Effector memory CD8-positive, alpha-beta T cell (primary cell): ENCODE measurements around the gene RFX8.

Experiments
- ATAC-seq: fragments of 150-1000 bp; cut with Tn5 transposase; replicated peaks from 2 replicates; pipeline ENCODE4 v1.10.0; 2021; ENCODE audit warnings: mild to moderate bottlenecking, moderate library complexity
- DNase-seq, 3 experiments: peaks; one replicate each; pipeline ENCODE4 v3.0.0; 2021
- H3K27ac Mint-ChIP-seq, 2 donors: one replicate each; pipeline ENCODE4 v1.8.0; 2022; ENCODE audit warnings: mild to moderate bottlenecking in 2 of 2, mixed read lengths in 2 of 2, moderate library complexity in 2 of 2
- H3K27me3 Mint-ChIP-seq, 2 donors: one replicate each; pipeline ENCODE4 v1.8.0; 2022; ENCODE audit warnings: mixed read lengths in 2 of 2
- H3K36me3 Mint-ChIP-seq: one replicate; pipeline ENCODE4 v1.8.0; 2022; ENCODE audit warnings: mild to moderate bottlenecking, moderate library complexity, mixed read lengths; ENCODE audit not compliant: insufficient read depth
- H3K4me1 Mint-ChIP-seq, 2 donors: one replicate each; pipeline ENCODE4 v1.8.0; 2022; ENCODE audit warnings: low read depth in 2 of 2, mixed read lengths in 2 of 2
- H3K4me3 Mint-ChIP-seq, 2 donors: one replicate each; pipeline ENCODE4 v1.8.0; 2022; ENCODE audit warnings: mild to moderate bottlenecking in 2 of 2, mixed read lengths in 2 of 2, moderate library complexity in 2 of 2
- H3K9me3 Mint-ChIP-seq, 2 donors: one replicate each; pipeline ENCODE4 v1.8.0; 2022; ENCODE audit warnings: mixed read lengths in 2 of 2
- total RNA-seq, 9 experiments: gene quantifications; one replicate each; lab custom pipeline; 2026; lab: John Stamatoyannopoulos, UW

The RFX8 gene
- total RNA-seq = 0 to 0.49 (median 0.06) reads per million in 9 experiments

GRCh38 chr2:101474731-101475384, at the start of gene RFX8:
Gene RFX8 (minus strand): TSS chr2:101475112. CDS start chr2:101466848, 8,264 bp downstream.
- H3K27me3 Mint-ChIP-seq = peaks cover 20 to 22% of the 10 kb centered on the region in 2 donors
- H3K9me3 Mint-ChIP-seq = no peaks in the 10 kb centered on the region
- peak within 1 kb of the TSS in 1 of 2 donors; percentile 38 for H3K27ac Mint-ChIP-seq
- peaks cover 3% of the 10 kb centered on the region for H3K36me3 Mint-ChIP-seq
- DNase-seq (peak; percentile 9 to 24 (median 15)), ATAC-seq (peak; percentile 90)
- peak within 1 kb of the TSS; percentile 70 to 75 for H3K4me3 Mint-ChIP-seq
- H3K4me1 Mint-ChIP-seq = peaks cover 6 to 9% of the 10 kb centered on the region in 2 donors

- Mint-ChIP-seq H3K4me3 (no peak overlapping the region), H3K27ac (no peak overlapping the region), H3K4me1 (peaks cover 0 to 7% of the 10 kb centered on the region in 2 donors), H3K27me3 (peaks cover 31 to 32% of the 10 kb centered on the region in 2 donors), H3K36me3 (no peaks in the 10 kb centered on the region), H3K9me3 (peaks cover 3 to 7% of the 10 kb centered on the region in 2 donors)
- DNase-seq (no peak), ATAC-seq (no peak)
Measured at GRCh38 chr2:101521487-101521886, 46.6 kb upstream of the RFX8 start.

- H3K36me3 Mint-ChIP-seq = no peaks in the 10 kb centered on the region
- H3K4me1 Mint-ChIP-seq = peaks cover 0 to 7% of the 10 kb centered on the region in 2 donors
- H3K9me3 Mint-ChIP-seq = peaks cover 3 to 7% of the 10 kb centered on the region in 2 donors
- peak overlapping the region in 1 of 2 donors; percentile 59 for H3K27ac Mint-ChIP-seq
- H3K4me3 Mint-ChIP-seq = no peak overlapping the region
- H3K27me3 Mint-ChIP-seq = peaks cover 21 to 23% of the 10 kb centered on the region in 2 donors
- DNase-seq (no peak), ATAC-seq (no peak)
Measured at GRCh38 chr2:101520246-101520645, 45.3 kb upstream of the RFX8 start.

- peaks cover 22 to 27% of the 10 kb centered on the region in 2 donors for H3K27me3 Mint-ChIP-seq
- DNase-seq = no peak
Measured at GRCh38 chr2:101518578-101519492, 43.9 kb upstream of the RFX8 start.

GRCh38 chr2:101517758-101518271, 42.9 kb upstream of the RFX8 start:
- DNase-seq = no peak
- Mint-ChIP-seq H3K36me3 (no peaks in the 10 kb centered on the region), H3K9me3 (peaks cover 3 to 7% of the 10 kb centered on the region in 2 donors), H3K27me3 (peaks cover 27% of the 10 kb centered on the region in 2 donors), H3K4me1 (peaks cover 0 to 7% of the 10 kb centered on the region in 2 donors), H3K27ac (no peak overlapping the region), H3K4me3 (no peak overlapping the region)
- no peak for ATAC-seq

More at GRCh38 chr2:101518578-101519492, 43.9 kb upstream of the RFX8 start:
- H3K9me3 Mint-ChIP-seq = peaks cover 3 to 7% of the 10 kb centered on the region in 2 donors
- H3K4me3 Mint-ChIP-seq = no peak overlapping the region
- no peak for ATAC-seq
- H3K27ac Mint-ChIP-seq = no peak overlapping the region
- H3K36me3 Mint-ChIP-seq = no peaks in the 10 kb centered on the region
- peaks cover 0 to 7% of the 10 kb centered on the region in 2 donors for H3K4me1 Mint-ChIP-seq

- Mint-ChIP-seq H3K27ac (no peak overlapping the region), H3K9me3 (peaks cover 3 to 7% of the 10 kb centered on the region in 2 donors), H3K36me3 (no peaks in the 10 kb centered on the region), H3K4me3 (peak overlapping the region in 1 of 2 donors; percentile 2), H3K27me3 (peaks cover 27% of the 10 kb centered on the region in 2 donors), H3K4me1 (peaks cover 0 to 7% of the 10 kb centered on the region in 2 donors)
- DNase-seq (no peak), ATAC-seq (peak; percentile 27)
Measured at GRCh38 chr2:101516823-101517690, 42.1 kb upstream of the RFX8 start.

GRCh38 chr2:101516349-101516748, 41.4 kb upstream of the RFX8 start:
- DNase-seq = no peak
- no peaks in the 10 kb centered on the region for H3K36me3 Mint-ChIP-seq
- H3K4me1 Mint-ChIP-seq = peaks cover 0 to 7% of the 10 kb centered on the region in 2 donors
- H3K27me3 Mint-ChIP-seq = peaks cover 27% of the 10 kb centered on the region in 2 donors
- H3K9me3 Mint-ChIP-seq = peaks cover 3 to 7% of the 10 kb centered on the region in 2 donors
- H3K4me3 Mint-ChIP-seq = no peak overlapping the region
- no peak overlapping the region for H3K27ac Mint-ChIP-seq
- ATAC-seq = no peak

- peaks cover 0 to 6% of the 10 kb centered on the region in 2 donors for H3K4me1 Mint-ChIP-seq
- no peak for ATAC-seq
- H3K27ac Mint-ChIP-seq = no peak overlapping the region
- H3K4me3 Mint-ChIP-seq = no peak overlapping the region
- peaks cover 21 to 27% of the 10 kb centered on the region in 2 donors for H3K27me3 Mint-ChIP-seq
- no peak for DNase-seq
- H3K36me3 Mint-ChIP-seq = no peaks in the 10 kb centered on the region
- peaks cover 3 to 7% of the 10 kb centered on the region in 2 donors for H3K9me3 Mint-ChIP-seq
Measured at GRCh38 chr2:101515477-101515876, 40.6 kb upstream of the RFX8 start.

GRCh38 chr2:101512993-101513392, 38.1 kb upstream of the RFX8 start:
- H3K4me1 Mint-ChIP-seq = peaks cover 0 to 6% of the 10 kb centered on the region in 2 donors
- no peak for DNase-seq
- peaks cover 19 to 32% of the 10 kb centered on the region in 2 donors for H3K27me3 Mint-ChIP-seq
- no peaks in the 10 kb centered on the region for H3K36me3 Mint-ChIP-seq
- H3K27ac Mint-ChIP-seq = no peak overlapping the region
- H3K4me3 Mint-ChIP-seq = no peak overlapping the region
- H3K9me3 Mint-ChIP-seq = peaks cover 3 to 7% of the 10 kb centered on the region in 2 donors
- ATAC-seq = no peak

GRCh38 chr2:101511381-101511780, 36.5 kb upstream of the RFX8 start:
- Mint-ChIP-seq H3K4me1 (no peaks in the 10 kb centered on the region), H3K27ac (no peak overlapping the region), H3K27me3 (peaks cover 10 to 26% of the 10 kb centered on the region in 2 donors), H3K4me3 (no peak overlapping the region), H3K9me3 (no peaks in the 10 kb centered on the region), H3K36me3 (no peaks in the 10 kb centered on the region)
- ATAC-seq = no peak
- DNase-seq = no peak

GRCh38 chr2:101509499-101510284, 34.8 kb upstream of the RFX8 start:
- Mint-ChIP-seq H3K9me3 (no peaks in the 10 kb centered on the region), H3K4me3 (no peak overlapping the region), H3K4me1 (no peaks in the 10 kb centered on the region), H3K27me3 (peaks cover 6 to 23% of the 10 kb centered on the region in 2 donors), H3K27ac (no peak overlapping the region), H3K36me3 (no peaks in the 10 kb centered on the region)
- DNase-seq (no peak), ATAC-seq (no peak)

- DNase-seq (no peak), ATAC-seq (no peak)
- no peaks in the 10 kb centered on the region for H3K36me3 Mint-ChIP-seq
- peaks cover 0 to 16% of the 10 kb centered on the region in 2 donors for H3K27me3 Mint-ChIP-seq
- no peak overlapping the region for H3K4me3 Mint-ChIP-seq
- H3K9me3 Mint-ChIP-seq = no peaks in the 10 kb centered on the region
- no peaks in the 10 kb centered on the region for H3K4me1 Mint-ChIP-seq
- no peak overlapping the region for H3K27ac Mint-ChIP-seq
Measured at GRCh38 chr2:101508636-101509035, 33.7 kb upstream of the RFX8 start.
